ENCODE results near the gene ROBO2. TPM values are rescaled to one million over a fixed set of nuclear protein-coding genes. Genes with fewer than 3 reads are reported as not detected.

The ROBO2 gene
- polyA plus RNA-seq, 6 donors from 2014 or later: not detected

GRCh38 chr3:77623500-77623899, 583.6 kb downstream of the ROBO2 start:
- H3K4me3 Mint-ChIP-seq: no peak overlapping the region
- ATAC-seq (ENCODE audit: low read depth in 2 of 2) (no peak), DNase-seq (no peak)
- no peaks in the 10 kb centered on the region for H3K4me1 Mint-ChIP-seq
- H3K27me3 Mint-ChIP-seq: no peaks in the 10 kb centered on the region
- no peaks in the 10 kb centered on the region for H3K36me3 Mint-ChIP-seq
- H3K27ac Mint-ChIP-seq: no peak overlapping the region
- H3K9me3 Mint-ChIP-seq: peaks cover 0 to 8% (median 2%) of the 10 kb centered on the region in 7 donors

GRCh38 chr3:77626157-77626556, 586.3 kb downstream of the ROBO2 start:
- H3K27me3 Mint-ChIP-seq: no peaks in the 10 kb centered on the region
- no peaks in the 10 kb centered on the region for H3K36me3 Mint-ChIP-seq
- H3K27ac Mint-ChIP-seq: no peak overlapping the region
- no peaks in the 10 kb centered on the region for H3K4me1 Mint-ChIP-seq
- no peak for DNase-seq
- ATAC-seq (ENCODE audit: low read depth in 2 of 2): no peak
- peaks cover 0 to 21% (median 3%) of the 10 kb centered on the region in 7 donors for H3K9me3 Mint-ChIP-seq
- no peak overlapping the region for H3K4me3 Mint-ChIP-seq

GRCh38 chr3:77648214-77648613, 608.3 kb downstream of the ROBO2 start:
- Mint-ChIP-seq H3K9me3 (peaks cover 0 to 10% (median 0%) of the 10 kb centered on the region in 7 donors), H3K27me3 (no peaks in the 10 kb centered on the region), H3K4me3 (no peak overlapping the region), H3K36me3 (no peaks in the 10 kb centered on the region), H3K27ac (no peak overlapping the region), H3K4me1 (no peaks in the 10 kb centered on the region)
- ATAC-seq (ENCODE audit: low read depth in 2 of 2): no peak
- no peak for DNase-seq

GRCh38 chr3:77648664-77649063, 608.8 kb downstream of the ROBO2 start:
- ATAC-seq (ENCODE audit: low read depth in 2 of 2): no peak
- H3K36me3 Mint-ChIP-seq: no peaks in the 10 kb centered on the region
- H3K27ac Mint-ChIP-seq: no peak overlapping the region
- H3K9me3 Mint-ChIP-seq: peaks cover 0 to 7% (median 0%) of the 10 kb centered on the region in 7 donors
- no peaks in the 10 kb centered on the region for H3K27me3 Mint-ChIP-seq
- no peaks in the 10 kb centered on the region for H3K4me1 Mint-ChIP-seq
- DNase-seq: no peak
- H3K4me3 Mint-ChIP-seq: no peak overlapping the region

- peaks cover 0 to 5% (median 0%) of the 10 kb centered on the region in 7 donors for H3K9me3 Mint-ChIP-seq
- ATAC-seq (ENCODE audit: low read depth in 2 of 2) (no peak), DNase-seq (no peak)
- no peaks in the 10 kb centered on the region for H3K27me3 Mint-ChIP-seq
- H3K4me1 Mint-ChIP-seq: no peaks in the 10 kb centered on the region
- no peak overlapping the region for H3K4me3 Mint-ChIP-seq
- H3K27ac Mint-ChIP-seq: no peak overlapping the region
- no peaks in the 10 kb centered on the region for H3K36me3 Mint-ChIP-seq
Measured at GRCh38 chr3:77652624-77653023, 612.7 kb downstream of the ROBO2 start.

- Mint-ChIP-seq H3K27ac (no peak overlapping the region), H3K4me1 (no peaks in the 10 kb centered on the region), H3K27me3 (no peaks in the 10 kb centered on the region), H3K9me3 (peaks cover 4 to 20% (median 11%) of the 10 kb centered on the region in 7 donors), H3K36me3 (no peaks in the 10 kb centered on the region), H3K4me3 (no peak overlapping the region)
- DNase-seq (no peak), ATAC-seq (ENCODE audit: low read depth in 2 of 2) (no peak)
Measured at GRCh38 chr3:77655396-77655795, 615.5 kb downstream of the ROBO2 start.

GRCh38 chr3:77660718-77661117, 620.8 kb downstream of the ROBO2 start:
- DNase-seq (no peak), ATAC-seq (ENCODE audit: low read depth in 2 of 2) (no peak)
- H3K36me3 Mint-ChIP-seq: no peaks in the 10 kb centered on the region
- no peak overlapping the region for H3K4me3 Mint-ChIP-seq
- H3K9me3 Mint-ChIP-seq: peaks cover 7 to 39% (median 20%) of the 10 kb centered on the region in 7 donors
- H3K4me1 Mint-ChIP-seq: no peaks in the 10 kb centered on the region
- no peak overlapping the region for H3K27ac Mint-ChIP-seq
- no peaks in the 10 kb centered on the region for H3K27me3 Mint-ChIP-seq

- no peak overlapping the region for H3K27ac Mint-ChIP-seq
- H3K4me3 Mint-ChIP-seq: no peak overlapping the region
- no peaks in the 10 kb centered on the region for H3K4me1 Mint-ChIP-seq
- no peaks in the 10 kb centered on the region for H3K27me3 Mint-ChIP-seq
- DNase-seq: no peak
- H3K9me3 Mint-ChIP-seq: peaks cover 3 to 32% (median 10%) of the 10 kb centered on the region in 7 donors
- no peak for ATAC-seq (ENCODE audit: low read depth in 2 of 2)
- no peaks in the 10 kb centered on the region for H3K36me3 Mint-ChIP-seq
Measured at GRCh38 chr3:77667901-77668300, 628.0 kb downstream of the ROBO2 start.

- Mint-ChIP-seq H3K4me3 (no peak overlapping the region), H3K27ac (no peak overlapping the region), H3K36me3 (no peaks in the 10 kb centered on the region), H3K4me1 (no peaks in the 10 kb centered on the region), H3K9me3 (peaks cover 3 to 30% (median 10%) of the 10 kb centered on the region in 7 donors), H3K27me3 (no peaks in the 10 kb centered on the region)
- no peak for DNase-seq
- ATAC-seq (ENCODE audit: low read depth in 2 of 2): no peak
Measured at GRCh38 chr3:77668376-77668775, 628.5 kb downstream of the ROBO2 start.

- ATAC-seq (ENCODE audit: low read depth in 2 of 2) (no peak), DNase-seq (no peak)
- Mint-ChIP-seq H3K9me3 (peaks cover 0 to 24% (median 2%) of the 10 kb centered on the region in 7 donors), H3K27ac (no peak overlapping the region), H3K36me3 (no peaks in the 10 kb centered on the region), H3K4me3 (no peak overlapping the region), H3K27me3 (no peaks in the 10 kb centered on the region), H3K4me1 (no peaks in the 10 kb centered on the region)
Measured at GRCh38 chr3:77672016-77672415, 632.1 kb downstream of the ROBO2 start.

- H3K9me3 Mint-ChIP-seq: peaks cover 5 to 22% (median 13%) of the 10 kb centered on the region in 7 donors
- no peak overlapping the region for H3K27ac Mint-ChIP-seq
- DNase-seq (no peak), ATAC-seq (ENCODE audit: low read depth in 2 of 2) (no peak)
- H3K4me1 Mint-ChIP-seq: no peaks in the 10 kb centered on the region
- peaks cover 0 to 8% of the 10 kb centered on the region in 2 donors for H3K36me3 Mint-ChIP-seq
- no peaks in the 10 kb centered on the region for H3K27me3 Mint-ChIP-seq
- H3K4me3 Mint-ChIP-seq: peak overlapping the region in 1 of 8 donors; percentile 60
Measured at GRCh38 chr3:77682162-77682561, 642.3 kb downstream of the ROBO2 start.

GRCh38 chr3:77684115-77684514, 644.2 kb downstream of the ROBO2 start:
- no peak for DNase-seq
- no peak for ATAC-seq (ENCODE audit: low read depth in 2 of 2)
- H3K36me3 Mint-ChIP-seq: peaks cover 0 to 8% of the 10 kb centered on the region in 2 donors
- H3K4me1 Mint-ChIP-seq: no peaks in the 10 kb centered on the region
- no peak overlapping the region for H3K27ac Mint-ChIP-seq
- peaks cover 5 to 18% (median 14%) of the 10 kb centered on the region in 7 donors for H3K9me3 Mint-ChIP-seq
- no peaks in the 10 kb centered on the region for H3K27me3 Mint-ChIP-seq
- H3K4me3 Mint-ChIP-seq: no peak overlapping the region

GRCh38 chr3:77685713-77686112, 645.8 kb downstream of the ROBO2 start:
- H3K36me3 Mint-ChIP-seq: peaks cover 0 to 8% of the 10 kb centered on the region in 2 donors

GRCh38 chr3:77686560-77686959, 646.7 kb downstream of the ROBO2 start:
- no peak for DNase-seq
- no peaks in the 10 kb centered on the region for H3K27me3 Mint-ChIP-seq
- no peak for ATAC-seq (ENCODE audit: low read depth in 2 of 2)
- H3K27ac Mint-ChIP-seq: no peak overlapping the region
- no peak overlapping the region for H3K4me3 Mint-ChIP-seq
- H3K4me1 Mint-ChIP-seq: no peaks in the 10 kb centered on the region
- H3K9me3 Mint-ChIP-seq: peaks cover 5 to 17% (median 14%) of the 10 kb centered on the region in 7 donors
- peaks cover 0 to 8% of the 10 kb centered on the region in 2 donors for H3K36me3 Mint-ChIP-seq

More at GRCh38 chr3:77685713-77686112, 645.8 kb downstream of the ROBO2 start:
- DNase-seq (no peak), ATAC-seq (ENCODE audit: low read depth in 2 of 2) (no peak)
- Mint-ChIP-seq H3K4me1 (no peaks in the 10 kb centered on the region), H3K27ac (no peak overlapping the region), H3K27me3 (no peaks in the 10 kb centered on the region), H3K4me3 (no peak overlapping the region), H3K9me3 (peaks cover 5 to 20% (median 14%) of the 10 kb centered on the region in 7 donors)

- DNase-seq (no peak), ATAC-seq (ENCODE audit: low read depth in 2 of 2) (no peak)
- Mint-ChIP-seq H3K27me3 (no peaks in the 10 kb centered on the region), H3K9me3 (peaks cover 3 to 9% (median 7%) of the 10 kb centered on the region in 7 donors), H3K36me3 (no peaks in the 10 kb centered on the region), H3K4me1 (no peaks in the 10 kb centered on the region), H3K4me3 (no peak overlapping the region), H3K27ac (no peak overlapping the region)
Measured at GRCh38 chr3:77687545-77687944, 647.6 kb downstream of the ROBO2 start.
